Natural killer cell (primary cell): ENCODE results near the gene PPP1R11. TPM values are rescaled to one million over a fixed set of nuclear protein-coding genes. Genes with fewer than 3 reads are reported as not detected.

Experiments used
- ATAC-seq, 3 donors: fragments of 150-1000 bp in 2 of 3; fragments of 200-7000 bp in 1 of 3; cut with Tn5 transposase; 1 replicate in 1 of 3; 2 replicates in 2 of 3; pipeline ENCODE4 v1.10.0; 2021; ENCODE audit warnings: mild to moderate bottlenecking in 2 of 3, moderate library complexity in 2 of 3
- DNase-seq, 2 donors: peaks; one replicate each; pipeline versions ENCODE4 v3.0.0 to v3.0.0-alpha.2; 2013 to 2021; ENCODE audit warnings: mixed read lengths in 1 of 2
- H3K27ac ChIP-seq: one replicate; pipeline ENCODE4 v1.5.1; 2013; ENCODE audit warnings: mild to moderate bottlenecking, low read length
- H3K27me3 ChIP-seq: one replicate; pipeline ENCODE4 v1.6.1; 2013; ENCODE audit warnings: low read length; ENCODE audit not compliant: control insufficient read depth, insufficient read depth
- H3K36me3 ChIP-seq: one replicate; pipeline ENCODE4 v1.6.1; 2013; ENCODE audit warnings: low read length; ENCODE audit not compliant: control insufficient read depth, insufficient read depth
- H3K4me1 ChIP-seq: one replicate; pipeline ENCODE4 v1.6.1; 2013; ENCODE audit warnings: low read length; ENCODE audit not compliant: control insufficient read depth, insufficient read depth
- H3K4me3 ChIP-seq: one replicate; pipeline ENCODE4 v1.5.1; 2013; ENCODE audit warnings: low read length
- H3K9me3 ChIP-seq: one replicate; pipeline ENCODE4 v1.6.1; 2013; ENCODE audit warnings: low read length; ENCODE audit not compliant: control insufficient read depth, insufficient read depth
- H3K27ac Mint-ChIP-seq, 2 donors: one replicate each; pipeline ENCODE4 v1.8.0; 2022; ENCODE audit warnings: mild to moderate bottlenecking in 2 of 2, mixed read lengths in 2 of 2, moderate library complexity in 1 of 2
- H3K27me3 Mint-ChIP-seq, 2 donors: one replicate each; pipeline ENCODE4 v1.8.0; 2022; ENCODE audit warnings: low read depth in 2 of 2, mixed read lengths in 2 of 2
- H3K36me3 Mint-ChIP-seq: one replicate; pipeline ENCODE4 v1.8.0; 2022; ENCODE audit warnings: mixed read lengths
- H3K4me1 Mint-ChIP-seq, 2 donors: one replicate each; pipeline ENCODE4 v1.8.0; 2022; ENCODE audit warnings: mixed read lengths in 2 of 2
- H3K4me3 Mint-ChIP-seq: one replicate; pipeline ENCODE4 v1.8.0; 2022; ENCODE audit warnings: mild to moderate bottlenecking, moderate library complexity, mixed read lengths
- H3K9me3 Mint-ChIP-seq, 2 donors: one replicate each; pipeline ENCODE4 v1.8.0; 2022; ENCODE audit warnings: mixed read lengths in 2 of 2
- WGBS: methylation state at CpG from one replicate; pipeline ENCODE4 v1.1.7; 2013; ENCODE audit warnings: missing lambda C conversion rate; ENCODE audit not compliant: insufficient coverage; 5-methylcytosine and 5-hydroxymethylcytosine counted together
- intact Hi-C: fragments of 100-400 bp; cut with micrococcal nuclease; formaldehyde crosslinking; loops from one replicate; pipeline ENCODE4 v1.14.2; 2022
- total RNA-seq, 4 donors: library from RNA; stranded (reverse); fragments of 120-200 nt in 1 of 4; gene quantifications; one replicate each; pipeline versions ENCODE4 v1.2.3 to v1.2.4, GENCODE V29; 2013 to 2022
- TF ChIP-seq, protein P1 (sequence below): fragments of 200-600 bp; IDR thresholded peaks from one replicate; pipeline ENCODE4 v1.8.0; 2022; ENCODE audit warnings: antibody characterized with exemption

Gene PPP1R11
- total RNA-seq, 3 donors from 2014 or later (not counting 1 experiment from before 2014, with no cell fraction given), result 52.9 to 75.3 (median 61.1) TPM

GRCh38 chr6:30087876-30088275, 20.9 kb downstream of the PPP1R11 start:
- H3K27ac ChIP-seq, result no peak overlapping the region
- intact Hi-C loops, result no loop called here
- DNase-seq (no peak), ATAC-seq (no peak)
- TF ChIP-seq, protein P1, sequence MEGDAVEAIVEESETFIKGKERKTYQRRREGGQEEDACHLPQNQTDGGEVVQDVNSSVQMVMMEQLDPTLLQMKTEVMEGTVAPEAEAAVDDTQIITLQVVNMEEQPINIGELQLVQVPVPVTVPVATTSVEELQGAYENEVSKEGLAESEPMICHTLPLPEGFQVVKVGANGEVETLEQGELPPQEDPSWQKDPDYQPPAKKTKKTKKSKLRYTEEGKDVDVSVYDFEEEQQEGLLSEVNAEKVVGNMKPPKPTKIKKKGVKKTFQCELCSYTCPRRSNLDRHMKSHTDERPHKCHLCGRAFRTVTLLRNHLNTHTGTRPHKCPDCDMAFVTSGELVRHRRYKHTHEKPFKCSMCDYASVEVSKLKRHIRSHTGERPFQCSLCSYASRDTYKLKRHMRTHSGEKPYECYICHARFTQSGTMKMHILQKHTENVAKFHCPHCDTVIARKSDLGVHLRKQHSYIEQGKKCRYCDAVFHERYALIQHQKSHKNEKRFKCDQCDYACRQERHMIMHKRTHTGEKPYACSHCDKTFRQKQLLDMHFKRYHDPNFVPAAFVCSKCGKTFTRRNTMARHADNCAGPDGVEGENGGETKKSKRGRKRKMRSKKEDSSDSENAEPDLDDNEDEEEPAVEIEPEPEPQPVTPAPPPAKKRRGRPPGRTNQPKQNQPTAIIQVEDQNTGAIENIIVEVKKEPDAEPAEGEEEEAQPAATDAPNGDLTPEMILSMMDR, result no peak
- H3K27me3 Mint-ChIP-seq, result peaks cover 39 to 44% of the 10 kb centered on the region in 2 donors
- H3K4me3 Mint-ChIP-seq, result no peak overlapping the region
- H3K4me1 ChIP-seq, result no peaks in the 10 kb centered on the region
- no peak overlapping the region for H3K4me3 ChIP-seq
- no peak overlapping the region for H3K27ac Mint-ChIP-seq
- H3K9me3 Mint-ChIP-seq, result no peaks in the 10 kb centered on the region
- no peaks in the 10 kb centered on the region for H3K4me1 Mint-ChIP-seq
- H3K27me3 ChIP-seq, result peaks cover 20% of the 10 kb centered on the region
- H3K36me3 Mint-ChIP-seq, result no peaks in the 10 kb centered on the region
- H3K36me3 ChIP-seq, result no peaks in the 10 kb centered on the region
- H3K9me3 ChIP-seq, result no peaks in the 10 kb centered on the region
- WGBS, result 81% methylated on average over 5 of the region's 5 CpGs

- no peaks in the 10 kb centered on the region for H3K36me3 Mint-ChIP-seq
- no peaks in the 10 kb centered on the region for H3K4me1 Mint-ChIP-seq
- H3K4me3 Mint-ChIP-seq, result no peak overlapping the region
- TF ChIP-seq, protein P1, result no peak
- peaks cover 58 to 71% of the 10 kb centered on the region in 2 donors for H3K27me3 Mint-ChIP-seq
- H3K27me3 ChIP-seq, result peaks cover 27% of the 10 kb centered on the region
- intact Hi-C loops, result no loop called here
- 79% methylated on average over 11 of the region's 11 CpGs for WGBS
- H3K9me3 ChIP-seq, result no peaks in the 10 kb centered on the region
- no peak overlapping the region for H3K27ac ChIP-seq
- ATAC-seq, result no peak
- DNase-seq, result no peak
- no peaks in the 10 kb centered on the region for H3K36me3 ChIP-seq
- H3K27ac Mint-ChIP-seq, result no peak overlapping the region
- H3K4me1 ChIP-seq, result no peaks in the 10 kb centered on the region
- no peaks in the 10 kb centered on the region for H3K9me3 Mint-ChIP-seq
- H3K4me3 ChIP-seq, result no peak overlapping the region
Observed at GRCh38 chr6:30091577-30092381, 24.8 kb downstream of the PPP1R11 start.

GRCh38 chr6:30092852-30093543, 26.0 kb downstream of the PPP1R11 start:
- Histone ChIP-seq H3K4me1 (no peaks in the 10 kb centered on the region), H3K4me3 (no peak overlapping the region), H3K9me3 (no peaks in the 10 kb centered on the region), H3K36me3 (no peaks in the 10 kb centered on the region), H3K27ac (no peak overlapping the region), H3K27me3 (peaks cover 28% of the 10 kb centered on the region)
- no peak for ATAC-seq
- intact Hi-C loops, result no loop called here
- Mint-ChIP-seq H3K9me3 (no peaks in the 10 kb centered on the region), H3K4me1 (no peaks in the 10 kb centered on the region), H3K36me3 (no peaks in the 10 kb centered on the region), H3K27ac (no peak overlapping the region), H3K4me3 (no peak overlapping the region), H3K27me3 (peaks cover 65 to 71% of the 10 kb centered on the region in 2 donors)
- DNase-seq, result no peak
- 87% methylated on average over 5 of the region's 6 CpGs for WGBS
- TF ChIP-seq, protein P1, result no peak
